A549 (cell line): ENCODE data around the gene COL2A1. TPM values are rescaled to one million over a fixed set of nuclear protein-coding genes. Genes with fewer than 3 reads are reported as not detected.
A peak's percentile ranks its signal among the peaks of the same experiment; 100 is the strongest.

Experiments
- ATAC-seq, 2 experiments: fragments of 200-7000 bp in 1 of 2; fragments of >200 bp in 1 of 2; cut with Nextera tagmentation in 1 of 2; cut with Tn5 transposase in 1 of 2; 3 replicates each; pipeline versions ENCODE4 v1.8.0 to v1.9.1; 2018 to 2020; ENCODE audit warnings: mild to moderate bottlenecking in 1 of 2, moderate library complexity in 1 of 2
- CTCF ChIA-PET: fragments of 300-600 bp; sonication (Branson Sonifier 250); formaldehyde crosslinking; extraction: SDS; loops from one replicate; lab custom pipeline; 2021; ENCODE audit warnings: antibody characterized with exemption, inconsistent platforms; lab: Yijun Ruan, JAX
- POLR2A ChIA-PET: fragments of 350-600 bp; formaldehyde crosslinking; extraction: SDS; loops from one replicate; lab custom pipeline; 2021; ENCODE audit warnings: antibody characterized with exemption, inconsistent platforms; lab: Yijun Ruan, JAX
- DNase-seq, 2 experiments: peaks; one replicate each; pipeline versions ENCODE4 v3.0.0 to v3.0.0-alpha.2; 2011 to 2016; ENCODE audit warnings: low read depth in 1 of 2, low spot score in 1 of 2
- FAIRE-seq: peaks from 2 replicates; lab custom pipeline; 2011; peaks lifted over from hg19 to GRCh38; lab: Jason Lieb, UNC
- H3K27ac ChIP-seq, 2 experiments: fragments of >200 bp; sonication (Bioruptor Twin); formaldehyde crosslinking; 3 replicates each; pipeline ENCODE4 v1.5.1; 2016 to 2017
- H3K4me1 ChIP-seq: fragments of >200 bp; sonication (Bioruptor Twin); formaldehyde crosslinking; 3 replicates; pipeline ENCODE4 v1.6.1; 2016
- H3K4me2 ChIP-seq: fragments of >200 bp; sonication (Bioruptor Twin); formaldehyde crosslinking; 3 replicates; pipeline ENCODE4 v1.6.1; 2016
- H3K4me3 ChIP-seq: fragments of >200 bp; sonication (Bioruptor Twin); formaldehyde crosslinking; 3 replicates; pipeline ENCODE4 v1.5.1; 2016
- H3K9me3 ChIP-seq: fragments of >200 bp; sonication (Bioruptor Twin); formaldehyde crosslinking; 3 replicates; pipeline ENCODE4 v1.6.1; 2016
- CBX8 ChIP-seq: fragments of 200-600 bp; sonication (generic); IDR thresholded peaks from 2 replicates; pipeline ENCODE4 v1.6.1; 2016
- CHD2 ChIP-seq: fragments of 150-350 bp; IDR thresholded peaks from 2 replicates; pipeline ENCODE4 v1.6.1; 2014; ENCODE audit warnings: low read length; ENCODE audit not compliant: partially characterized antibody
- CHD4 ChIP-seq: fragments of 200-600 bp; sonication (generic); IDR thresholded peaks from 2 replicates; pipeline ENCODE4 v1.6.1; 2016; ENCODE audit warnings: antibody characterized with exemption, mild to moderate bottlenecking, borderline replicate concordance
- EHF ChIP-seq: fragments of 250-450 bp; sonication (Bioruptor Pico); IDR thresholded peaks from 2 replicates; pipeline ENCODE4 v1.5.0; 2020; ENCODE audit warnings: mild to moderate bottlenecking
- FOXS1 ChIP-seq: fragments of 250-450 bp; sonication (Bioruptor Pico); IDR thresholded peaks from 2 replicates; pipeline ENCODE4 v1.5.0; 2020; ENCODE audit warnings: mild to moderate bottlenecking, moderate library complexity
- GATA3 ChIP-seq: IDR thresholded peaks from 2 replicates; pipeline ENCODE4 v1.6.1; 2012; ENCODE audit warnings: borderline replicate concordance
- HDAC2 ChIP-seq: fragments of 200-600 bp; sonication (generic); IDR thresholded peaks from 2 replicates; pipeline ENCODE4 v1.6.1; 2016
- HEYL ChIP-seq: fragments of 250-450 bp; sonication (Bioruptor Pico); IDR thresholded peaks from 2 replicates; pipeline ENCODE4 v1.8.0; 2021; ENCODE audit warnings: mild to moderate bottlenecking, moderate library complexity
- HOXA7 ChIP-seq: fragments of 250-450 bp; sonication (Bioruptor Pico); IDR thresholded peaks from 2 replicates; pipeline ENCODE4 v1.5.0; 2020; ENCODE audit warnings: mild to moderate bottlenecking, moderate library complexity
- KDM1A ChIP-seq: fragments of 200-600 bp; sonication (generic); IDR thresholded peaks from 2 replicates; pipeline ENCODE4 v1.6.1; 2016; ENCODE audit warnings: low read depth, mild to moderate bottlenecking
- MAZ ChIP-seq: fragments of 150-350 bp; IDR thresholded peaks from 2 replicates; pipeline ENCODE4 v1.6.1; 2014; ENCODE audit warnings: antibody characterized with exemption, low read depth, low read length, borderline replicate concordance
- NR3C1 ChIP-seq: fragments of >200 bp; sonication (Bioruptor Twin); formaldehyde crosslinking; IDR thresholded peaks from 3 replicates; pipeline ENCODE4 v1.6.1; 2017
- POLR2A ChIP-seq: IDR thresholded peaks from 2 replicates; pipeline ENCODE4 v1.6.1; 2012; ENCODE audit warnings: mild to moderate bottlenecking, low read length
- POLR2AphosphoS2 ChIP-seq: conservative IDR thresholded peaks from 2 replicates; pipeline ENCODE4 v1.6.1; 2012; ENCODE audit warnings: low read length, improper control_type of control experiment, inconsistent platforms
- RAD21 ChIP-seq, 2 experiments: fragments of >200 bp in 1 of 2; sonication (Bioruptor Twin) in 1 of 2; formaldehyde crosslinking in 1 of 2; IDR thresholded peaks in 1 of 2; conservative IDR thresholded peaks in 1 of 2; 2 replicates in 1 of 2; 3 replicates in 1 of 2; pipeline ENCODE4 v1.6.1; 2012 to 2018; ENCODE audit warnings: inconsistent platforms in 1 of 2
- RARB ChIP-seq: fragments of 250-450 bp; sonication (Bioruptor Pico); IDR thresholded peaks from 2 replicates; pipeline ENCODE4 v1.8.0; 2021; ENCODE audit warnings: mild to moderate bottlenecking, moderate library complexity
- RCOR1 ChIP-seq: fragments of 150-350 bp; IDR thresholded peaks from 2 replicates; pipeline ENCODE4 v1.6.1; 2014; ENCODE audit warnings: antibody characterized with exemption, low read length, low read depth
- SREBF2 ChIP-seq: fragments of 450-650 bp; IDR thresholded peaks from 2 replicates; pipeline ENCODE4 v1.6.1; 2014; ENCODE audit warnings: mild to moderate bottlenecking, moderate library complexity
- TFCP2L1 ChIP-seq: fragments of 250-450 bp; sonication (Bioruptor Pico); IDR thresholded peaks from 2 replicates; pipeline ENCODE4 v1.5.0; 2021; ENCODE audit warnings: mild to moderate bottlenecking
- TP53 ChIP-seq: fragments of 250-450 bp; sonication (Bioruptor Pico); IDR thresholded peaks from 2 replicates; pipeline ENCODE4 v1.5.0; 2021; ENCODE audit warnings: mild to moderate bottlenecking, moderate library complexity
- ZNF302 ChIP-seq: fragments of 250-450 bp; sonication (Bioruptor Pico); IDR thresholded peaks from 2 replicates; pipeline ENCODE4 v1.9.0; 2021; ENCODE audit warnings: inconsistent platforms, mild to moderate bottlenecking, moderate library complexity
- ZSCAN20 ChIP-seq: fragments of 250-450 bp; sonication (Bioruptor Pico); IDR thresholded peaks from 2 replicates; pipeline ENCODE4 v1.8.0; 2022; ENCODE audit warnings: mild to moderate bottlenecking, moderate library complexity
- WGBS: methylation state at CpG from one replicate; pipeline ENCODE4 v1.1.6; 2017; ENCODE audit errors: missing lambda C conversion rate; 5-methylcytosine and 5-hydroxymethylcytosine counted together
- polyA plus RNA-seq, 4 experiments: library from polyadenylated mRNA; depleted of rRNA in 3 of 4; stranded (reverse); fragments of >200 nt; fragmentation: RNase III in 1 of 4; extraction: RNeasy Plus Mini Kit Qiagen cat#74134 plus additional on column Dnase treatment in 1 of 4; gene quantifications; 2 replicates in 3 of 4; 3 replicates in 1 of 4; pipeline ENCODE4 v1.2.3, GENCODE V29; 2011 to 2017
- TF ChIP-seq, protein P1 (sequence below): fragments of 200-600 bp; sonication (generic); IDR thresholded peaks from 2 replicates; pipeline ENCODE4 v1.6.1; 2016; ENCODE audit warnings: antibody characterized with exemption, mild to moderate bottlenecking, moderate library complexity
- TF ChIP-seq, protein P2 (sequence below): fragments of 250-450 bp; sonication (Bioruptor Pico); IDR thresholded peaks from 2 replicates; pipeline ENCODE4 v1.5.0; 2020; ENCODE audit warnings: low read depth, mild to moderate bottlenecking, moderate library complexity
- TF ChIP-seq, protein P3 (sequence below): IDR thresholded peaks from 2 replicates; pipeline ENCODE4 v1.6.1; 2012
- TF ChIP-seq, protein P4 (sequence below): fragments of >200 bp; sonication (Bioruptor Twin); formaldehyde crosslinking; IDR thresholded peaks from 2 replicates; pipeline ENCODE4 v1.6.1; 2016
- TF ChIP-seq, protein P5 (sequence below): fragments of >200 bp; sonication (Bioruptor Twin); formaldehyde crosslinking; IDR thresholded peaks from 3 replicates; pipeline ENCODE4 v1.6.1; 2016

Gene COL2A1
- polyA plus RNA-seq, 2 of the 4 experiments (the other 2 are of a cell fraction), result 0.01 TPM; not detected in 1

DNA sequence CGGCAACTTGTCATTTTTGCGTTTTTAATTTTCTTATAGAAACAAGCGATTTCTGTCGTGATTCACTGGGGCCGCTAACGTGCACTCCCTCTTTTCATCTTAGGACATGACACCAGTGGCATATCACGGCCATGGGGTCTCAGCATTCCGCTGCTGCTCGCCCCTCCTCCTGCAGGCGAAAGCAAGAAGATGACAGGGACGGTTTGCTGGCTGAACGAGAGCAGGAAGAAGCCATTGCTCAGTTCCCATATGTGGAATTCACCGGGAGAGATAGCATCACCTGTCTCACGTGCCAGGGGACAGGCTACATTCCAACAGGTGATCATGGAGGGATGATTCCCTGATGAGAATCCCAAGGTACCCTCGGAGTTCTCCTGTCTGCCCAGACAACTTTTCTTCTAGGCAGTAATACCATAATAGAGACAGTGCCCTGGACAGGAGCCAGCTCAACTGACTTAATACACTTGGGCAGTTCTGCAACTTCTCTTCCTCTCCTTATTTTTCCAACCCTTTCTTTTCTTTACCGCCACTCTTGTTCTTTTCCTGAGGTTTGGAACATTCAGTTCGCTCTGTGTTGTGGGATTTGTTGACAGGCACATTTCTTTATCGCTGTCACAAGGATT is 40.1 kb downstream of the COL2A1 start:
- ChIA-PET POLR2A (interaction anchor here (0.8 to 1.0 kb wide), 2 partner anchors 60 to 234 kb away, joined by 3 read pairs; partner anchors contain the start of gene VDR), CTCF (interaction anchor here (0.7 to 4.0 kb wide), 24 partner anchors 10 to 654 kb away, joined by 3 to 30 read pairs (median 4); partner anchors contain the start of gene VDR)
- Histone ChIP-seq H3K9me3 (peaks cover 6% of the 10 kb centered on the region; the same call in 1 of the 3 replicates), H3K4me3 (peak overlapping the region; percentile 91), H3K4me1 (peaks cover 4% of the 10 kb centered on the region; the same call in 1 of the 3 replicates), H3K27ac (peak overlapping the region; percentile 85 to 91), H3K4me2 (peak overlapping the region; percentile 85)
- ATAC-seq (peak; percentile 5 to 20; a peak in 3 of 6 replicates), FAIRE-seq (no peak), DNase-seq (peak in 1 of 2 experiments; percentile 33)
- TF ChIP-seq GATA3 (peak; percentile 11; the same call in 1 of the 2 replicates), HOXA7 (CRISPR knock-in tag) (no peak), HEYL (no peak), MAZ (no peak), ZNF302 (CRISPR knock-in tag) (no peak)
- TF ChIP-seq, protein P1, sequence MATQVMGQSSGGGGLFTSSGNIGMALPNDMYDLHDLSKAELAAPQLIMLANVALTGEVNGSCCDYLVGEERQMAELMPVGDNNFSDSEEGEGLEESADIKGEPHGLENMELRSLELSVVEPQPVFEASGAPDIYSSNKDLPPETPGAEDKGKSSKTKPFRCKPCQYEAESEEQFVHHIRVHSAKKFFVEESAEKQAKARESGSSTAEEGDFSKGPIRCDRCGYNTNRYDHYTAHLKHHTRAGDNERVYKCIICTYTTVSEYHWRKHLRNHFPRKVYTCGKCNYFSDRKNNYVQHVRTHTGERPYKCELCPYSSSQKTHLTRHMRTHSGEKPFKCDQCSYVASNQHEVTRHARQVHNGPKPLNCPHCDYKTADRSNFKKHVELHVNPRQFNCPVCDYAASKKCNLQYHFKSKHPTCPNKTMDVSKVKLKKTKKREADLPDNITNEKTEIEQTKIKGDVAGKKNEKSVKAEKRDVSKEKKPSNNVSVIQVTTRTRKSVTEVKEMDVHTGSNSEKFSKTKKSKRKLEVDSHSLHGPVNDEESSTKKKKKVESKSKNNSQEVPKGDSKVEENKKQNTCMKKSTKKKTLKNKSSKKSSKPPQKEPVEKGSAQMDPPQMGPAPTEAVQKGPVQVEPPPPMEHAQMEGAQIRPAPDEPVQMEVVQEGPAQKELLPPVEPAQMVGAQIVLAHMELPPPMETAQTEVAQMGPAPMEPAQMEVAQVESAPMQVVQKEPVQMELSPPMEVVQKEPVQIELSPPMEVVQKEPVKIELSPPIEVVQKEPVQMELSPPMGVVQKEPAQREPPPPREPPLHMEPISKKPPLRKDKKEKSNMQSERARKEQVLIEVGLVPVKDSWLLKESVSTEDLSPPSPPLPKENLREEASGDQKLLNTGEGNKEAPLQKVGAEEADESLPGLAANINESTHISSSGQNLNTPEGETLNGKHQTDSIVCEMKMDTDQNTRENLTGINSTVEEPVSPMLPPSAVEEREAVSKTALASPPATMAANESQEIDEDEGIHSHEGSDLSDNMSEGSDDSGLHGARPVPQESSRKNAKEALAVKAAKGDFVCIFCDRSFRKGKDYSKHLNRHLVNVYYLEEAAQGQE, result no peak
- TF ChIP-seq, protein P2, sequence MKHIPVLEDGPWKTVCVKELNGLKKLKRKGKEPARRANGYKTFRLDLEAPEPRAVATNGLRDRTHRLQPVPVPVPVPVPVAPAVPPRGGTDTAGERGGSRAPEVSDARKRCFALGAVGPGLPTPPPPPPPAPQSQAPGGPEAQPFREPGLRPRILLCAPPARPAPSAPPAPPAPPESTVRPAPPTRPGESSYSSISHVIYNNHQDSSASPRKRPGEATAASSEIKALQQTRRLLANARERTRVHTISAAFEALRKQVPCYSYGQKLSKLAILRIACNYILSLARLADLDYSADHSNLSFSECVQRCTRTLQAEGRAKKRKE (CRISPR knock-in tag), result no peak
- 19% methylated on average over 18 of the region's 18 CpGs for WGBS

DNA sequence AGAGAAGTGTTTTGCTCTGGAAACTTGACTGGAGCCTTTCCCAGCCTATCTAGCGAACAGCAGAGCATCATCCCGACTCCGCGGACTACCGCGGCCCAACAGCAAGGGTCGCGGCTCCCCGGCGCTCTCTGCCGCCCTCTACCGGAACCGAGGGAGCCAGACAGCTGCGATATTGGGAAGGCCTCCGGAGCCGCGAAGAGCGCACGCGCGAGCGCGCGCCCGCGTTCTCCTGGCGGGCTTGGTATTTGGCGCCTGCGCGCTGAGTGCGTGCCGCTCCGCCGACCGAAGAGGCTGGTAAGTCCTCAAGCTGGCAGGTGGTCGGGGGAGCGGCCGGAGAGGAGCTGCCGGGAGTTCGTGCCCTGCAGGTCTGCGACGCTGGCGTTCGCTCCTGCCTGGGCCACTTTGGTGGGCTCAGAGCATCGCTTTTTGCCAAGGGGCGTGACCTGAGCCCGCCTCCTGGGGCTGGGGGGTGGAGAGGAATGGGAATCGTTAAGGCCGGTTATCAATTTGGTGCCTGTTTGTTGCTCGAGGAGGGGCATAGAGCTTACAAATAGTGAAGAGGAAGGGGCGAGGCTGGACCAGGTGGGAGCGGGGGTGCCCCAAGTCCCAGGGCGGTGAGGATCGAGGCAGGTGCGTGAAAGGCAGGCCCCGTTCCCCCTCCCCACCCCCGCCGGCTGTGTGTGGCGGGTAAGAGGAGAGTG is 40.8 kb downstream of the COL2A1 start, which contains the start of gene TMEM106C:
Gene TMEM106C (plus strand): TSS at position 257 of the 701 bp plus-strand sequence. CDS start 641 bp downstream, outside the sequence.
- FAIRE-seq, result peak; percentile 80
- H3K27ac ChIP-seq, result peak within 1 kb of the TSS; percentile 85 to 91
- TF ChIP-seq ZSCAN20 (CRISPR knock-in tag) (no peak), TFCP2L1 (no peak), HDAC2 (no peak), POLR2AphosphoS2 (no peak), HOXA7 (CRISPR knock-in tag) (no peak), TP53 (no peak), CHD4 (no peak), POLR2A (peak; percentile 60), CHD2 (no peak), KDM1A (no peak), FOXS1 (no peak), NR3C1 (no peak), GATA3 (no peak), SREBF2 (no peak), RCOR1 (no peak), EHF (CRISPR knock-in tag) (no peak), HEYL (no peak), RARB (no peak), CBX8 (no peak), RAD21 (conservative IDR thresholded peaks at IDR 0.05 in 1 of 2, IDR thresholded peaks at IDR 0.05 in 1 of 2) (peak; percentile 60 to 62; a peak in 4 of 5 replicates)
- TF ChIP-seq, protein P3, sequence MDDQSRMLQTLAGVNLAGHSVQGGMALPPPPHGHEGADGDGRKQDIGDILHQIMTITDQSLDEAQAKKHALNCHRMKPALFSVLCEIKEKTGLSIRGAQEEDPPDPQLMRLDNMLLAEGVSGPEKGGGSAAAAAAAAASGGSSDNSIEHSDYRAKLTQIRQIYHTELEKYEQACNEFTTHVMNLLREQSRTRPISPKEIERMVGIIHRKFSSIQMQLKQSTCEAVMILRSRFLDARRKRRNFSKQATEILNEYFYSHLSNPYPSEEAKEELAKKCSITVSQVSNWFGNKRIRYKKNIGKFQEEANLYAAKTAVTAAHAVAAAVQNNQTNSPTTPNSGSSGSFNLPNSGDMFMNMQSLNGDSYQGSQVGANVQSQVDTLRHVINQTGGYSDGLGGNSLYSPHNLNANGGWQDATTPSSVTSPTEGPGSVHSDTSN, result no peak
- TF ChIP-seq, protein P2 (CRISPR knock-in tag), result no peak
- TF ChIP-seq, protein P4, sequence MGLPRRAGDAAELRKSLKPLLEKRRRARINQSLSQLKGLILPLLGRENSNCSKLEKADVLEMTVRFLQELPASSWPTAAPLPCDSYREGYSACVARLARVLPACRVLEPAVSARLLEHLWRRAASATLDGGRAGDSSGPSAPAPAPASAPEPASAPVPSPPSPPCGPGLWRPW, result no peak
- TF ChIP-seq, protein P5, sequence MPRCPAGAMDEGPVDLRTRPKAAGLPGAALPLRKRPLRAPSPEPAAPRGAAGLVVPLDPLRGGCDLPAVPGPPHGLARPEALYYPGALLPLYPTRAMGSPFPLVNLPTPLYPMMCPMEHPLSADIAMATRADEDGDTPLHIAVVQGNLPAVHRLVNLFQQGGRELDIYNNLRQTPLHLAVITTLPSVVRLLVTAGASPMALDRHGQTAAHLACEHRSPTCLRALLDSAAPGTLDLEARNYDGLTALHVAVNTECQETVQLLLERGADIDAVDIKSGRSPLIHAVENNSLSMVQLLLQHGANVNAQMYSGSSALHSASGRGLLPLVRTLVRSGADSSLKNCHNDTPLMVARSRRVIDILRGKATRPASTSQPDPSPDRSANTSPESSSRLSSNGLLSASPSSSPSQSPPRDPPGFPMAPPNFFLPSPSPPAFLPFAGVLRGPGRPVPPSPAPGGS, result peak; percentile 24; the same call in 1 of the 3 replicates

More for the DNA sequence above, 40.8 kb downstream of the COL2A1 start, which contains the start of gene TMEM106C:
- POLR2A ChIA-PET, result interaction anchor here (0.8 to 1.0 kb wide), 2 partner anchors 59 to 235 kb away, joined by 3 read pairs; partner anchors contain the start of gene VDR
- DNase-seq, result peak; percentile 91 to 97
- ATAC-seq, result peak; percentile 92 to 98
- Histone ChIP-seq H3K4me2 (peak within 1 kb of the TSS; percentile 85), H3K4me1 (peaks cover 4% of the 10 kb centered on the region; the same call in 1 of the 3 replicates), H3K4me3 (peak within 1 kb of the TSS; percentile 91), H3K9me3 (peaks cover 10% of the 10 kb centered on the region; the same call in 2 of the 3 replicates)
- CTCF ChIA-PET, result interaction anchor here (0.6 to 4.0 kb wide), 45 partner anchors 11 to 654 kb away, joined by 3 to 30 read pairs (median 4); partner anchors contain the start of gene VDR
- 4% methylated on average over 36 of the region's 59 CpGs for WGBS
